GM12801 (cell line): ENCODE data around the gene IGSF9.

ENCODE experiments used
- TF ChIP-seq, protein P1 (sequence below): IDR thresholded peaks from one replicate; pipeline ENCODE4 v1.5.1; 2011; ENCODE audit warnings: control low read depth; ENCODE audit not compliant: insufficient read length; ENCODE audit errors: extremely low read depth

Gene IGSF9

DNA sequence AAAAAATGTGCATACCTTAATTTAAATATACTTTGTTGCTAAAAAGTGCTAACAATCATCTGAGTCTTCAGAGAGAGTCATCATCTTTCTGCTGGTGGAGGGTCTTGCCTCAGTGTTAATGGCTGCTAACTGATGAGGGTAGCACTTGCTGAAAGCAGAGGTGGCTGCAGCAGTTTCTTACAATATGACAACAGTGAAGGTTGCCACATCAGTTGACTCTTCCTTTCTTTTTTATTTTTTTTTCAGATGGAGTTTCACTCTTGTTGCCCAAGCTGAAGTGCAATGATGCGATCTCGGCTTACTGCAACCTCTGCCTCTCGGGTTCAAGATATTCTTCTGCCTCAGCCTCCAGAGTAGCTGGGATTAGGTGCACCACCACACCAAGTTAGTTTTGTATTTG, 42.9 kb downstream of the IGSF9 start:
- TF ChIP-seq, protein P1, sequence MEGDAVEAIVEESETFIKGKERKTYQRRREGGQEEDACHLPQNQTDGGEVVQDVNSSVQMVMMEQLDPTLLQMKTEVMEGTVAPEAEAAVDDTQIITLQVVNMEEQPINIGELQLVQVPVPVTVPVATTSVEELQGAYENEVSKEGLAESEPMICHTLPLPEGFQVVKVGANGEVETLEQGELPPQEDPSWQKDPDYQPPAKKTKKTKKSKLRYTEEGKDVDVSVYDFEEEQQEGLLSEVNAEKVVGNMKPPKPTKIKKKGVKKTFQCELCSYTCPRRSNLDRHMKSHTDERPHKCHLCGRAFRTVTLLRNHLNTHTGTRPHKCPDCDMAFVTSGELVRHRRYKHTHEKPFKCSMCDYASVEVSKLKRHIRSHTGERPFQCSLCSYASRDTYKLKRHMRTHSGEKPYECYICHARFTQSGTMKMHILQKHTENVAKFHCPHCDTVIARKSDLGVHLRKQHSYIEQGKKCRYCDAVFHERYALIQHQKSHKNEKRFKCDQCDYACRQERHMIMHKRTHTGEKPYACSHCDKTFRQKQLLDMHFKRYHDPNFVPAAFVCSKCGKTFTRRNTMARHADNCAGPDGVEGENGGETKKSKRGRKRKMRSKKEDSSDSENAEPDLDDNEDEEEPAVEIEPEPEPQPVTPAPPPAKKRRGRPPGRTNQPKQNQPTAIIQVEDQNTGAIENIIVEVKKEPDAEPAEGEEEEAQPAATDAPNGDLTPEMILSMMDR, result no peak

DNA sequence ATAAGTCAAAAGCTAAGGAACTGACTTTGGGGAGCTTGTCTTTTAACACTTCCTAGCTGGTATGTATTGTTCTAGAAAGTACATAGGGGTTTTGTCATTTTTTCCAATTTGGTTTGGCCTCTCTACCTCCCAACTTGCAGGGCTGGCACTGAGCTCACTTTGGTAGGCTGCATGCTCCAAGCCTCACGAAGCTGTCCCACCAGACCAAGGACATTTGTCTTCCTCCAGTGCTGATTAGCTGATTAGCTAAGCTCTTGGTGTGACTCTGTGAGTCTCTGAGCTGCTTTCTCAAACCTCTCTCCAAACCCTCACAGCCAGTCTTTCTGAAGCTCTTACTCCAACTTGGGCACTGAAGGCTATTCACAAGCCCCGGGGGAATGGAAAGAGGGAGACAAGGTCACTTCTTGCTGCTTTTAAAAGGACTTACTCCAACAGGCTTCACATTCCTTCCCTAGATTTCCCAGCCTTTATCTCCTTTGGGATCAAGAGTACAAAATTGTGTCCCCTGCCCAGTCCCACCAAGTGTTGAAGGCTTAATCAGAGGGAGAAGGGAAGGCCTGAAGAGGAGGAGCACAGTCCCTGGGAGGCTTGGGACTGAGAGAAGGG, 44.6 kb downstream of the IGSF9 start:
- TF ChIP-seq, protein P1, result no peak

DNA sequence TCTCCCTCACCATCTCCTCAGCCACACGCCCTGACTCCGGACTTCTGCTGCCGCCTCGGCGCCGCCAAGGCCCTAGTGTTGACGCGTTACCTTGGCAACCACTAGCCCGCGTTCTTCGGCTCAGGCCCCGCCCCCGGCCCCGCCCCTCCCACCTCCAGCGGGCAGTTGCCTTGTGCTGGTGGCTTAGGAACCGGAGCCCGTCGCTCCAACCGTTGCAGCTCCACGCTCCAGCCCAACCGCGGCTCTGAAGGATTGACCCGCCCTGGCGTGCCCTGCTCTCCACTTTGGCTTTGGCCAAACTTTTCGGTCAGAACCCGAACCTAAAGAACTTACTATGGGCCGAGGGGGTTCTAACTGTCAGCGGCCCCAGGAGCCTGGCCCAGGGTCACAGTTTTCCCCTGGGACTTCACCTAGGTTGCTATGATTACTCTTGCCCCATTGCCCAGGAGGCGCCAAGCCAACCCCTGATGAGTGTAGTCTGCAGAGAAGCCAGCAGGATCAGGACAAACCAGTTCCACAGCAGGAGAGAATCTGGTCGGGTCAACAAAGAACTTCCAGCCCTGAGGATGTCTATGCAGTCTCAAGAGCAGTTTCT, 45.2 kb downstream of the IGSF9 start, which contains the start of gene CFAP45:
TSS of gene CFAP45 (minus strand) at position 80 of the 595 bp plus-strand sequence. CDS start at position 13, 67 bp downstream.
- TF ChIP-seq, protein P1, result no peak

DNA sequence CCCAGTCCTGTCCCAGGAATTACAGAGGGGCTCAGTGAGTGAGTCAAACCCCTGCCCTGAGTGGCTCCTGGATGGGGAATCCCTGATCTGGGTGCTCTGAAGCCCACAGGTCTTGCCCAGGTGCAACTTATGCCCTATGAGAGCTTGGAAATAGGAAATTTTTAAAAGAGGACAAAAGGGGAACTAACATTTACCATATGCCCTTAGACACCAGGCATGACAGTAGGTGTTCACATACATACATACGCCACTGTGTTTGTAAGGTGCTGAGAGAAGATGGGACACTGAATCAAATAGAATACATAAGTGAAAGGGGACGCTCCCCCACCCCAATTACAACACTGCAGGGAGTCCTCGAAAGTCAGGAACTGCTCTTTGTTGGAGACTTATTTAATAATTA, 46.9 kb downstream of the IGSF9 start:
- TF ChIP-seq, protein P1, result no peak

DNA sequence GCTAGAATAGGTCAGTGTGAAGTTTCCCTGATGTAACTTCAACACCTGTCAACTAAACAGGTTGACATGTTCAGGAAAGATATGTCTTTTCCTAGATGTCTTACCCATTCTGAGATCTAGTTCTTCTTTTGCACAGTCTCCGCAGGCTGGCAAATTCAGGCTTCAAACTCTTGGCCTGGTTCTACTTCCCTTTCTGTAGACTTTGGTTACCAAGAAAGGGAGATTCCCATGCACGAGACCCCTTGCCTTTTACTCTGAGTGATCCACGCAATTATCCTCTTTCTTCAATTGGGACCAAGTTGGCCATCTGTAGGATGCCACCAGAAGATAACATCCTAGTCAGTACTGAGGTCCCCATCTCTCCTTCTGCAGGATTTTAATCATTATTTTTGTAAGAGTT, 47.5 kb downstream of the IGSF9 start:
- TF ChIP-seq, protein P1, result no peak

DNA sequence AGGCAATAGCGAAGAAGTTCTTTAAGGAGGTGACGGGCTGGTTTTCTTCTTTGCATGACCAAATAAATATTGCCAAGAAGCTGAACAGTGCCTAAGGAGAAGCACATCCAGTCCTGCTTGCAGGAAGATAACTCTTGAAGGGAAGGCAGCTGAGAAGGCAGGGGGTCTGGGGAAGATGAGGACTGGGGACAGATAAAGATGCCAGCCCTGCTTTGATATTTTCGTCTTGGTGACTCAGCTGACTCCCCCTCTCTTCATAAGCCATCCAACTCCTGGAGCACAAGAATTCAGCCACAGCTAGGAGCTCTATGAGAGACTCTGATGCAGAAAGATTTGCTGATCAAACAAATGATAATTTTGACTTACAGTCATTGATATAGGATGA, 48.9 kb downstream of the IGSF9 start:
- TF ChIP-seq, protein P1, result no peak

DNA sequence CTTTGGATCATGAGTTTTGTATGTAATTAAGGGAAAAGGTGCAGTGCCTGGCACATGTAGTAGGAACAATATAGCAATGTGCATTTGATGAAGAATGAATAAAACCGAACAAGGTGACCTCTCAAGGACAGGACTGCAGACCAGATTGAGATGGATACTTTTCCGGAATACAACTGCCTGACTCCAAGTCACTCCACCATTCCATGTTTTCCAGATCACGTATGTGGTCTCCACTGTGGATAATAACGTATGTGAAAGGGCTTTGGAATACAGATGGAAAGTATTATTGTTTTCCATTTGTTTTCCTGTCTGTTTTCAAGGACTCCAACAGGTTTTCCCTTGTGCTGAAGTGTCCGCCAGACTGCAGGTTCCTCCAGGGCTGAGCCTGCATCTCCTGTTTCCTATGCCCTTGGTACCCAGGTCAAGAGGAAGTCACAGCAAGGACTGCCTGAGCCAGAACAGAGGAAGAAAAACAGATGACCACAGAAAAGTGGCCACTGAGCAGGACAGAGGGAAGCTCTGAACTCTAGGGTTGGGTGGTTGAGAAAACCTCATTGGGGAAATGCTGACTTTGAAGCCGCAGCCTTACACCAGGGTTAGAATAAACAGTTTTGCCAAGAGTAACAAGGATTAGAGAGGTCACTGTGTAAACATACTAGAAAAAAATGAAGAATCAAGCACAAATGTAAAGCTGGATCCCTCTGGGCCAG, 49.4 kb downstream of the IGSF9 start:
- TF ChIP-seq, protein P1, result no peak
